Transverse colon (tissue), 4 donors: ENCODE measurements around the gene TOGARAM2.

Source experiments
- CTCF ChIP-seq, 5 experiments: fragments of 200-600 bp in 3 of 5; fragments of 450-650 bp in 2 of 5; sonication (generic) in 3 of 5; IDR thresholded peaks; 1 replicate in 2 of 5; 2 replicates in 3 of 5; pipeline ENCODE4 v1.5.1; 2016 to 2017; ENCODE audit warnings: antibody characterized with exemption in 5 of 5, inconsistent platforms in 3 of 5, mild to moderate bottlenecking in 2 of 5, moderate library complexity in 1 of 5
- EP300 ChIP-seq: sonication (generic); formaldehyde crosslinking; IDR thresholded peaks from one replicate; pipeline ENCODE4 v1.6.1; 2017; ENCODE audit warnings: antibody characterized with exemption, low read depth
- POLR2A ChIP-seq: fragments of 450-650 bp; IDR thresholded peaks from one replicate; pipeline ENCODE4 v1.6.1; 2016; ENCODE audit warnings: antibody characterized with exemption, mild to moderate bottlenecking, moderate library complexity
- POLR2AphosphoS5 ChIP-seq, 3 donors: sonication (generic); formaldehyde crosslinking; IDR thresholded peaks; one replicate each; pipeline ENCODE4 v1.6.1; 2016; ENCODE audit warnings: antibody characterized with exemption in 3 of 3

DNA sequence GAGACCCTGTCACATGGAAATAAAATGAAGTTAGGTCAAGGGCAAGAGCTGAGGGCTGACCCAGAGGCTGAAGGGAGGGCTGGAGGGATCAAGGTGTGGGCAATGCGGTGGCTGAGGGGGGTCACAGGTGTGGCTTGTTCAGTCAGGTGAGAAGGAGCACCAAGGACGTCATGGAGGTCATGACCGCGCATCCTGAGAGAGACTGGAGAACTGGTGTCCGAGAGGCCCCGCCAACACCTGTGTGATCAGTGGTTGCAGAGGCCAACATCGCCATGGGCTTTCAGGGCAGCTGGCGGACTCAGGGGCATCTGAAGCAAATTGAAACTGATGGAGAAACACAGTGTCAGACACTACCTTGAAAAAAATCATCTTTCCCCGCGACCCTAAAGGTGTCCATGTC, 13.0 kb downstream of the TOGARAM2 start:
- TF ChIP-seq CTCF (IDR thresholded peaks at IDR 0.05) (no peak), POLR2AphosphoS5 (IDR thresholded peaks at IDR 0.05) (no peak), EP300 (no peak), POLR2A (no peak)
